Lower leg skin (tissue), 4 donors: Measurements from ENCODE around the gene CABP2. TPM values are rescaled to one million over a fixed set of nuclear protein-coding genes. Genes with fewer than 3 reads are reported as not detected.
A peak's percentile ranks its signal among the peaks of the same experiment; 100 is the strongest.

Experiments used
- DNase-seq, 2 donors: peaks; one replicate each; pipeline ENCODE4 v3.0.0-alpha.2; 2019; ENCODE audit warnings: low spot score in 2 of 2
- H3K4me3 ChIP-seq: fragments of 200-600 bp; sonication (generic); 2 replicates; pipeline ENCODE4 v1.5.1; 2017; ENCODE audit warnings: mild to moderate bottlenecking, low read depth; ENCODE audit not compliant: poor library complexity, severe bottlenecking
- POLR2A ChIP-seq, 2 donors: fragments of 450-650 bp; IDR thresholded peaks; one replicate each; pipeline ENCODE4 v1.6.1; 2016 to 2017; ENCODE audit warnings: antibody characterized with exemption in 2 of 2, mild to moderate bottlenecking in 1 of 2, moderate library complexity in 1 of 2
- WGBS, 2 donors: methylation state at CpG; one replicate each; pipeline ENCODE4 v1.1.5; 2018; 5-methylcytosine and 5-hydroxymethylcytosine counted together
- intact Hi-C: fragments of 100-400 bp; cut with DNase I; formaldehyde crosslinking; loops from one replicate; pipeline ENCODE4 v1.15.0; 2023; ENCODE audit warnings: low total_unique reads
- total RNA-seq, 4 donors: library from RNA; depleted of rRNA; stranded (reverse); fragments of >200 nt; gene quantifications; one replicate each; pipeline ENCODE4 v1.1.0, GENCODE V29; 2016
- TF ChIP-seq, protein P1 (sequence below), 3 donors: fragments of 450-650 bp; IDR thresholded peaks; one replicate each; pipeline ENCODE4 v1.5.1; 2016; ENCODE audit warnings: antibody characterized with exemption in 3 of 3, mild to moderate bottlenecking in 3 of 3, moderate library complexity in 2 of 3

Gene CABP2
- total RNA-seq, 4 donors from 2014 or later = not detected

DNA sequence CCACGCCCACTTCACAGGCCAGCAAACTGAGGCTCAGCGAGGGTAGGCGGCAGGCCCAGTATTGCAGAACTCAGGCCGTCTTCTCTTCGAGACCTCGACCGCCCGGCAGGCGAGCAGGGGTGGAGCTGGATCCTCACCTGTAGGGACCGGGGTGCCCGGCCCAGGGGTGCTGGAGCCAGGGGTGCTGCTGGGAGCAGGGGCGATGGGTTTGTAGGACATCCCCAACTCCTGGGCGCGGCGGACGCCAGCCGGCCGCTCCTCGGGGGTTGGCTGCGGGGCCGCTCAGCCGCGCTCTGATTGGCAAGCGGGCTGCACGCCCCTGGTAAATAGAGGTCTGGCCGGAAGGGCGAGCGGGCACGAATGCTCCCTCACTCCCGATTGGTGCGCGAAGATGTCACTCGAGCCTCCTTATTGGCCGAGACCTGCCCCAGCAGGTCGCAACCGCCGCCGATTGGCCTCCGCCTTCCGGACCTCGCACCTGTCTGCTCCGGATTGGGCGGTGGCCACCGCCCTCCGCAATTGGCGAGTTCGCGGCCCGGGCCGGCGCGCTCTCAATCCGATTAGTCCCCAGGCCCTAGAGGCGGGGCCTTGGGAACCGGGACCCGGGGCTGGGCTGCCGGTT is 15.3 kb downstream of the CABP2 start, which contains the start of gene CDK2AP2:
Gene CDK2AP2 (minus strand): TSS at position 299 of the 622 bp plus-strand sequence. CDS start 80 bp downstream, at position 219.
- peak within 1 kb of the TSS; percentile 58 for H3K4me3 ChIP-seq
- intact Hi-C loops = loop anchor here (10.0 kb wide), 1 partner anchor 113 kb away; the partner anchor contains the start of gene RAD9A
- DNase-seq = peak; percentile 98 to 100
- WGBS, 2 donors = 0 to 1% methylated on average over 21 to 30 of the region's 57 CpGs
- TF ChIP-seq, protein P1, sequence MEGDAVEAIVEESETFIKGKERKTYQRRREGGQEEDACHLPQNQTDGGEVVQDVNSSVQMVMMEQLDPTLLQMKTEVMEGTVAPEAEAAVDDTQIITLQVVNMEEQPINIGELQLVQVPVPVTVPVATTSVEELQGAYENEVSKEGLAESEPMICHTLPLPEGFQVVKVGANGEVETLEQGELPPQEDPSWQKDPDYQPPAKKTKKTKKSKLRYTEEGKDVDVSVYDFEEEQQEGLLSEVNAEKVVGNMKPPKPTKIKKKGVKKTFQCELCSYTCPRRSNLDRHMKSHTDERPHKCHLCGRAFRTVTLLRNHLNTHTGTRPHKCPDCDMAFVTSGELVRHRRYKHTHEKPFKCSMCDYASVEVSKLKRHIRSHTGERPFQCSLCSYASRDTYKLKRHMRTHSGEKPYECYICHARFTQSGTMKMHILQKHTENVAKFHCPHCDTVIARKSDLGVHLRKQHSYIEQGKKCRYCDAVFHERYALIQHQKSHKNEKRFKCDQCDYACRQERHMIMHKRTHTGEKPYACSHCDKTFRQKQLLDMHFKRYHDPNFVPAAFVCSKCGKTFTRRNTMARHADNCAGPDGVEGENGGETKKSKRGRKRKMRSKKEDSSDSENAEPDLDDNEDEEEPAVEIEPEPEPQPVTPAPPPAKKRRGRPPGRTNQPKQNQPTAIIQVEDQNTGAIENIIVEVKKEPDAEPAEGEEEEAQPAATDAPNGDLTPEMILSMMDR (IDR thresholded peaks at IDR 0.05) = no peak
- no peak for TF ChIP-seq POLR2A (IDR thresholded peaks at IDR 0.05)

DNA sequence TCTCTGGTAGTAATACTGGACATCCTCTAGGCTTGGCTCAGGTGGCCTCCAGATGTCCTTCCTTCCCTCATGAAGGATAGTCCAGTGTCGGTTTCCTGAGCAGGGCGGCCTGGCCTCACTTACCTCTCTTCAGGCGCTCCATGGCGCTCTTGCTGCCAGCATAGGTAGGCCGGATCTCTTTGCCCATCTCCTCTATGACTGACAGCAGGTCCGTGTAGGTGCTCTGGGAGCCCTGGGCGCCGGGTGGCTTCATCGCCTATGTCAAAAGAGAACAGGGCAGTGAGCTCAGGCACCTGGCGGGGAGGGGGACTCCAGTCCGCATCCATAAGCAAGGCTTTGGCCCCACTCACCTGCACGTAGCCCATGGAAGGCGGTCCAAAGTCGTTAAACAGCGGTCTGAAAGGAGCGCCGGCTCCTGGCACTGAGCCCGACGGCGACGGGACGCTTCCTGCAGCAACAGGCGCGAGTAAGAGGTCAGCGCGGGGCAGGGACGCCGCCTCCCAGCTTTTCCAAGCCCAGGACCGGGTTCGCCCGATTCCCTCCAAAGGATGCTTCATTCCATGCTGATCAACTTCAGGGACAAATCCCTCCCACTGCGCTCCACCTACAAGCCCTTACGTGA is 15.9 kb downstream of the CABP2 start:
- intact Hi-C loops = loop anchor here (10.0 kb wide), 1 partner anchor 113 kb away; the partner anchor contains the start of gene RAD9A
- 36 to 37% methylated on average over 32 to 33 of the region's 33 CpGs for WGBS, 2 donors

DNA sequence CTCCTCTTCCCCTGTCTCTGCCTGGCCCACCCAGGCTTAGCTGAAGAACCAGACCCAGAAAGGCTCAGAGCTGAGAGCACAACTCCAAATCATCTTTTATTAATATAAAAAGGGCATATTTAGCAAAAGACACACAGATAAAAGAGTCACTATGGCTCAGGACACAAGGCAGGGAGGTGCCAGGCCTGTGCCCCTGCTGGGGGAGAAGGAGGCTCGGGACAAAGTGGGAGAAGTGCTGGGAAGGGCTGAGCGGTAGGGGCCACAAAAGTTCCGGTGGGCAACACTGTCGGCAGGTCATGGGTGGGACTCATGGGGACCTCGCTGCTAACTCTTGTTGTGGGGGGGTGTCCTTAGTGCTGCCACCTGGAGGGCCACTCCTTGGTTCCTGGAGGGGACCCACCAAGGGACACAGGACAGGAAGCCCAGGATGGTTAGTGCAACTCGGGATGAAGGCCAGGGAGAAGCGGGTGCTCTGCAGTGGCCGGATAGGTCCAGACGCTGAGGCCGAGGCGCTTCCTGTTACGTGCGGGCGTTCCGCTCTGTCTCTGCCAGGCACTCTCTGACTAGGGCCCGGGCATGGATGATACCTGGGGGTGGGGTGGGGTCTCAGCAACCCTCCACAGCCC is 16.7 kb downstream of the CABP2 start:
- no peak for DNase-seq
- no peak for TF ChIP-seq POLR2A (IDR thresholded peaks at IDR 0.05)
- TF ChIP-seq, protein P1 (IDR thresholded peaks at IDR 0.05) = no peak
- 73 to 80% methylated on average over 16 of the region's 16 CpGs for WGBS, 2 donors
- no peak overlapping the region for H3K4me3 ChIP-seq
- intact Hi-C loops = loop anchor here (10.0 kb wide), 1 partner anchor 112 kb away; the partner anchor contains the start of gene RAD9A

More for the DNA sequence above, 15.9 kb downstream of the CABP2 start:
- H3K4me3 ChIP-seq = peak overlapping the region; percentile 16
- peak in 1 of 2 donors; percentile 92 for DNase-seq
- TF ChIP-seq POLR2A (IDR thresholded peaks at IDR 0.05) = no peak
- TF ChIP-seq, protein P1 (IDR thresholded peaks at IDR 0.05) = no peak

DNA sequence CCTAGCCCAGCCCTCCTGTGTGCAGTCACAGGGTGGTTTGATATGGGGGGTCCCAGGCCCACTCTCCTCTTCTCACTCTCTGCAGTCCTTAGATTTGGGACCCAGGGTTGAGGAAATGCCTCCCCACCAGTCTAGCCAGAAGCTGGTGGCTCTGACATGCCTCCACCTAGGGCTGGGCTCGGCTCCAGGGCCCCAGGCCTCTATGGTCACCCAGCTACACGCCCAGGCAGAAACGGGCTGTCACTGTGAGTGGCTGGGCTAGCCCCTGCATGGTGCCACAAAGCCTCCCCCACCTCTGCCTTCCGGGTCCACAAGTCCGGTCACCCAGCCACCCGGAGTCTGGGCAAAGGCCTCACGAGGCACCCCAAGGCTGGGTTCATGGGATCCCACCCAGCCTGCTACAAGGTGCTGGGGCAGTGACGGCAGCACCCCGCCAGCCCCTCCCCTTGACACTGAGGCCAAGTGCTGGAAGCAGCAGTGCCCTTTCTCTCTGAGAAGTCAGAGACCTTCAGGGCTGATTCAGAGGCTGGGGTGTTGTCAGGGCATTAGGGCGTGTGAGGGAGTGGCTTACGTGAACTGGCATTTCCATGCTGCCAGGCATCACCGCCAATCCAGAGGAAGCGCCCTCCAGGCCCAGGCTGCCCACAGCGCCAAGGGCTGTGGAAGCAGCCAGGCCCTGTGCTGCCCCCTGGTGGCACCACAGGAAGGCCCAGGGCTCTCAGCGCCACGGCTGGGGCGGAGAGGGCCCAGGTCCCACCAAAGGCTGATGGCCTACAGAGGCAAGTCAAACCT is 17.4 kb downstream of the CABP2 start:
- peak overlapping the region; percentile 48 for H3K4me3 ChIP-seq
- intact Hi-C loops = loop anchor here (10.0 kb wide), 1 partner anchor 111 kb away; the partner anchor contains the start of gene RAD9A
- peak; percentile 89 to 97 for DNase-seq
- TF ChIP-seq, protein P1 (IDR thresholded peaks at IDR 0.05) = peak in 1 of 3 donors; percentile 65
- TF ChIP-seq POLR2A (IDR thresholded peaks at IDR 0.05) = no peak
- 3 to 5% methylated on average over 7 to 14 of the region's 17 CpGs for WGBS, 2 donors

DNA sequence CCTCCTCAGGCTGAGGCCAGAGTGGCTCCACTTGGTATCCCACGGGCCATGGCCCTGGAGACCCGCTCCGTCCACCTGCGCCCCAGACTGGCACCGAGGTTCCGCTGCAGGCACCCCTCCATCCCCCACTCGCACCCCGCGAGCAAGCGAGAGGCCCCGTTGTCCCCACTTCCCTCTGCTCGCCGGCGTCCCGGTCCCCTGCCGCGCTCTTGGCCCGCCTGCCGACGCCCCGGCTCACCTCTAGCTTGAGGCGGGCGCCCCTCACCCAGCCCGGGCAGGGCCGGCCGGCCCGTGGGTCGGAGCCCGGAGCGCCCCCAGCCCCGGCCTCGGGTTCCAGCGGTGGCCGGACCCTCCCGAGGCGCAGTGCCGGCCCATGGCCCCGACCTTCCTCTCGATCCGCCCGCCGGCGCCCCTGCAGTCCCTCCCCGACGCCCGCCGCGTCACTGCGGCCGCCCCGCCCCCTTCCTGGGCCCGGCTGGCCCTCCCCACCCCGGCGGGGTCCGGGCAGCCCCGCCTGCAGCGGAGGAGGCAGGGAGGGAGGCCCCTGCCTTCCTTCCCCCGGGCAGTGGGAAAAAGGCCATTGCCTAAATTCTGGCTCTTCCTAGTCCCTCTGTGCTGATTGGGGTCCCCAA is 18.2 kb downstream of the CABP2 start, which contains the start of gene PITPNM1:
Gene PITPNM1 (minus strand): TSS at position 414 of the 632 bp plus-strand sequence. CDS start 1,183 bp downstream, outside the sequence.
- intact Hi-C loops = loop anchor here (10.0 kb wide), 1 partner anchor 110 kb away; the partner anchor contains the start of gene RAD9A
- peak within 1 kb of the TSS; percentile 48 for H3K4me3 ChIP-seq
- 1 to 4% methylated on average over 36 to 51 of the region's 58 CpGs for WGBS, 2 donors
- no peak for TF ChIP-seq POLR2A (IDR thresholded peaks at IDR 0.05)
- TF ChIP-seq, protein P1 (IDR thresholded peaks at IDR 0.05) = no peak
- DNase-seq = peak in 1 of 2 donors; percentile 94
